ENCODE data around the gene FAAP24. TPM values are rescaled to one million over a fixed set of nuclear protein-coding genes. Genes with fewer than 3 reads are reported as not detected.

FAAP24 gene
- total RNA-seq, 1 experiment from 2014 or later, result 6.0 TPM

DNA sequence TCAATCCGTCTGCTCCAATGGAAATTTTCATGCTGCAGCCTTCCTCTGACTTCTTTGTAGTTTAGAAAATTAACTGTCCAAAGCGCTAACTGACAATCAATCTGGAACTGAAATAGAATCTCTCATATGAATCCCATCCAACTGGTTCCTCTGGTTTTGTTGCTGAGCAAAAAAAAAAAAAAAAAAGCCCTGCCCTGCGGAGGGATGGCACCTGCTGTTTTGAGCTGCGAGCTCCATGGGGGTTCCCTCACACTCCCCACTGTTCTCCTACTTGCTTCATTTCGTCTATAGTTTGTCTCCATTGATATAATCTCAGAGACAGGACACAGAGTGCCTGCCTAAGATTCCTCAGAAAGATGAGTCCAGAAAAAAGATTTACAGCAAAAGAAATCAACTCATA, 33.4 kb downstream of the FAAP24 start:
- Mint-ChIP-seq H3K4me1 (peaks cover 8 to 15% of the 10 kb centered on the region in 2 experiments), H3K27me3 (ENCODE audit: low read depth) (no peaks in the 10 kb centered on the region), H3K9me3 (no peaks in the 10 kb centered on the region), H3K36me3 (ENCODE audit: insufficient read depth in 1 of 3, low read depth in 3 of 3) (peaks cover 25 to 67% (median 53%) of the 10 kb centered on the region in 3 experiments), H3K4me3 (no peak overlapping the region), H3K27ac (peak overlapping the region in 1 of 3 experiments; percentile 64; a peak in 2 of 7 replicates)
- Histone ChIP-seq H2AK5ac (ENCODE audit: insufficient read length, low read length) (no peak overlapping the region), H4K8ac (replicated peaks; ENCODE audit: insufficient read length, low read depth, low read length) (no peak overlapping the region), H2AFZ (ENCODE audit: low read length) (no peak overlapping the region), H2BK12ac (ENCODE audit: insufficient read length, low read depth, low read length) (no peak overlapping the region), H3K4me2 (ENCODE audit: insufficient read depth, insufficient read length, low read length) (no peak overlapping the region), H3K27me3 (ENCODE audit: insufficient read depth, low read length) (no peaks in the 10 kb centered on the region), H3K56ac (ENCODE audit: insufficient read length, low read depth, low read length) (no peak overlapping the region), H3K9me3 (ENCODE audit: control insufficient read depth, low read depth, low read length) (no peaks in the 10 kb centered on the region), H2BK20ac (ENCODE audit: low read depth, low read length, poor library complexity, severe bottlenecking) (no peak overlapping the region), H3K14ac (ENCODE audit: insufficient read depth, low read length) (no peak overlapping the region), H3K18ac (ENCODE audit: insufficient read length, low read depth, low read length) (no peak overlapping the region), H3K4ac (ENCODE audit: low read depth, low read length) (no peak overlapping the region), H3K79me2 (ENCODE audit: insufficient read depth, low read length) (no peaks in the 10 kb centered on the region), H3T11ph (ENCODE audit: low read length) (no peak overlapping the region), H2BK120ac (ENCODE audit: low read depth, low read length, poor library complexity, severe bottlenecking) (no peak overlapping the region), H4K91ac (ENCODE audit: insufficient read length, low read depth, low read length) (no peak overlapping the region), H3K9ac (ENCODE audit: extremely low read depth, insufficient read length, low read length) (no peak overlapping the region), H3K23me2 (ENCODE audit: insufficient read length, low read depth, low read length, poor library complexity, severe bottlenecking) (no peaks in the 10 kb centered on the region), H4K20me1 (ENCODE audit: control insufficient read depth, insufficient read depth, insufficient read length) (no peaks in the 10 kb centered on the region), H2BK5ac (ENCODE audit: insufficient read length, low read length) (no peak overlapping the region), H3K23ac (ENCODE audit: insufficient read length, low read depth, low read length) (no peak overlapping the region), H2BK15ac (ENCODE audit: low read depth, low read length) (no peak overlapping the region), H3K27ac (ENCODE audit: insufficient read length, low read depth, low read length) (no peak overlapping the region), H3K79me1 (ENCODE audit: insufficient read depth, low read depth, low read length, poor library complexity, severe bottlenecking) (no peaks in the 10 kb centered on the region), H3K4me1 (ENCODE audit: insufficient read depth, low read length) (no peaks in the 10 kb centered on the region), H4K5ac (ENCODE audit: insufficient read length, low read depth, low read length) (no peak overlapping the region)
- no CpG with 5 or more reads among the region's 5 CpGs for WGBS (ENCODE audit: extremely low coverage, insufficient read length, low lambda C conversion rate)
- TF ChIP-seq, protein P1, sequence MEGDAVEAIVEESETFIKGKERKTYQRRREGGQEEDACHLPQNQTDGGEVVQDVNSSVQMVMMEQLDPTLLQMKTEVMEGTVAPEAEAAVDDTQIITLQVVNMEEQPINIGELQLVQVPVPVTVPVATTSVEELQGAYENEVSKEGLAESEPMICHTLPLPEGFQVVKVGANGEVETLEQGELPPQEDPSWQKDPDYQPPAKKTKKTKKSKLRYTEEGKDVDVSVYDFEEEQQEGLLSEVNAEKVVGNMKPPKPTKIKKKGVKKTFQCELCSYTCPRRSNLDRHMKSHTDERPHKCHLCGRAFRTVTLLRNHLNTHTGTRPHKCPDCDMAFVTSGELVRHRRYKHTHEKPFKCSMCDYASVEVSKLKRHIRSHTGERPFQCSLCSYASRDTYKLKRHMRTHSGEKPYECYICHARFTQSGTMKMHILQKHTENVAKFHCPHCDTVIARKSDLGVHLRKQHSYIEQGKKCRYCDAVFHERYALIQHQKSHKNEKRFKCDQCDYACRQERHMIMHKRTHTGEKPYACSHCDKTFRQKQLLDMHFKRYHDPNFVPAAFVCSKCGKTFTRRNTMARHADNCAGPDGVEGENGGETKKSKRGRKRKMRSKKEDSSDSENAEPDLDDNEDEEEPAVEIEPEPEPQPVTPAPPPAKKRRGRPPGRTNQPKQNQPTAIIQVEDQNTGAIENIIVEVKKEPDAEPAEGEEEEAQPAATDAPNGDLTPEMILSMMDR (conservative IDR thresholded peaks at IDR 0.05), result no peak
- DNase-seq, result no peak

All from H9 (cell line).